ENCODE results near the gene APLF.
A peak's percentile ranks its signal among the peaks of the same experiment; 100 is the strongest.
"Not testable (repeated sequence)": the region's sequence is repeated elsewhere in the genome, so short reads cannot be mapped to it uniquely, and the experiment has no call there.

APLF gene

DNA sequence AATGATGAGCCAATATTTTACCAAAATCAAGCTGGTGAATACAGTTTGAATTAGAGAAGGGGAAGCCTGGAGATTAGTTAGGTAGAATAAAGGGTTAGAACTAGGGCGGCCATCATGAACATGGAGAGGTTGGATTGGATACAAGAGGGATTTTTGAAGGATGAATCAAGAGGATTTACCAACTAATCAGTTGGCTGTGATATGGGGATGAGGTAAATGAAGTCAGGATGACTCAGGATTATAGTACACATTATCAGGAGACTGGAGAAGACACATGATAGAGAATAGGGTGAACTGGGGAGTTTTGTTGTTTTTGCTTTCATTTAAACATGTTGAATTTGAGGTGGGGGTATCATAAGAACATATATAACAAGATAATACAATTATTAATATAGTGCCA lies 102.2 kb downstream of the APLF start:
- no peak for DNase-seq (ENCODE audit: low read depth in 2 of 2, low spot score in 1 of 2)

DNA sequence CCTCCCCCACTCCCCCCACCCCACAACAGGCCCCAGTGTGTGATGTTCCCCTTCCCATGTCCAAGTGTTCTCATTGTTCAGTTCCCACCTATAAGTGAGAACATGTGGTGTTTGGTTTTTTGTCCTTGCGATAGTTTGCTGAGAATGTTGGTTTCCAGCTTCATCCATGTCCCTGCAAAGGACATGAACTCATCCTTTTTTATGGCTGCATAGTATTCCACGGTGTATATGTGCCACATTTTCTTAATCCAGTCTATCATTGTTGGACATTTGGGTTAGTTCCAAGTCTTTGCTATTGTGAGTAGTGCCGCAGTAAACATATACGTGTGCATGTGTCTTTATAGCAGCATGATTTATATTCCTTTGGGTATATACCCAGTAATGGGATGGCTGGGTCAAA lies 103.0 kb downstream of the APLF start:
- not testable (repeated sequence) for DNase-seq (ENCODE audit: low read depth in 2 of 2, low spot score in 1 of 2)

DNA sequence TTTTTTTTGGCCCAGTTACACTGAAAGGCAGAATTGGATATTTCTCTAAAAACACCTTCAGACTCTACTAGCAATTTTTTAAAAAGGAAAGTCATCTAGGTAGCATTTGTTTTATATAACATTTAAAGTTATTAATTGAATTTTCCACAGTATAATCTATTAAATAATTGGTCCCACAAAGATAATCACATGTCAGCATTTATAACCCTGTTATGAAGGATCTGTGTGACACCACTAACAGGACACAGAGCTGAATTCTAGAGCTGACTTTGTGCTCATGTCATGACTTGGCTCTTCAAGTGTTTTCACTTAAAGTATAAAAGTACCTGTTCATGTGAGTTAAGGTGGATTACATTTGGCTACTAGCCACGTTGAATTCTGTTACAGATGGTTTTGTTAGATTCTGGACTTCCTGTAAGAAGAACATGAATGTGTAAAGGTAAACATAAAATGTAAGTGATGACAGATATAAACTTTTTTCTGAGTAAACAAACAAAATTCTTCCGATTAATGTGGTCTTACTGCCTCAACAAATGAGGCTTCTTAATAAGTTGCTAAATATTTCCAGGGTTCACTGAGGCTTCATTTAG lies 106.9 kb downstream of the APLF start:
- DNase-seq (ENCODE audit: low read depth in 2 of 2, low spot score in 1 of 2): no peak

GRCh38 chr2:68577183-68577582 lies 109.8 kb downstream of the APLF start:
- no peak for DNase-seq (ENCODE audit: low read depth in 2 of 2, low spot score in 1 of 2)

- DNase-seq (ENCODE audit: low read depth in 2 of 2, low spot score in 1 of 2): no peak
These were observed 112.3 kb downstream of the APLF start for GRCh38 chr2:68579689-68580088.

- no peak for DNase-seq (ENCODE audit: low read depth in 2 of 2, low spot score in 1 of 2)
These were observed 121.2 kb downstream of the APLF start for GRCh38 chr2:68588589-68588988.

- no peak for DNase-seq (ENCODE audit: low read depth in 2 of 2, low spot score in 1 of 2)
These were observed 122.6 kb downstream of the APLF start for GRCh38 chr2:68589963-68590362.

DNA sequence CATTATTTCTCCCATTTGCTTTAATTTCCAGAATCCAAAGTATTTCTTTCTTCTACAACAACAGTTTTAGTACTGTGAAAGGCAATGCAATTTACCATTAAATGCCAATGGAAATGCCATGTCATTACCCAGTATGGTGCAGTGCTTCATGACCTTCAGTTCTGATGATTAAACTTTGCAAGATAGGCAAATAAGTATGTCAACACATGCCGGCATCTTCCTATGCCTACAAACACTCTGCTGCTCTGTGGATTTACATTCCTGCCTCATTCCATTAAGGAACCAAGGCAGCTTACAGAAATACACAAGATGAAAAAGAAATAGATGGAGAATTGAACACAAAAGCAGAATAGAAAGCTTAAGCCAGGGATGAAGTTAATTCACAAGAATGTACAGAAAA lies 123.3 kb downstream of the APLF start:
- DNase-seq (ENCODE audit: low read depth in 2 of 2, low spot score in 1 of 2): no peak

GRCh38 chr2:68591225-68591624 lies 123.8 kb downstream of the APLF start:
- DNase-seq (ENCODE audit: low read depth in 2 of 2, low spot score in 1 of 2): no peak

GRCh38 chr2:68594041-68594440 lies 126.7 kb downstream of the APLF start:
- no peak for DNase-seq (ENCODE audit: low read depth in 2 of 2, low spot score in 1 of 2)

GRCh38 chr2:68594674-68595492 lies 127.5 kb downstream of the APLF start:
- peak in 1 of 2 donors; percentile 2 for DNase-seq (ENCODE audit: low read depth in 2 of 2, low spot score in 1 of 2)

DNA sequence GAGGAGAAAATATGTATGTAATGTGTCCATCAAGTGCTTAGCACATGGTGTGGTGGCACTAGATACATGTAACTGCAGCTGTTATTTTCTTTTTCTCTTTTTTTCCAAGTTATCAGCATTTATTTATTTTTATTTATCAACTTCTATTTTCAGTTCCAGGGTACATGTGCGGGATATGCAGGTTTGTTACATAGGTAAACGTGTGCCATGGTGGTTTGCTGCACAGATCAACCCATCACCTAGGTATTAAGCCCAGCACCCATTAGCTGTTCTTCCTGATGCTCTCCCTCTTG lies 128.1 kb downstream of the APLF start:
- not testable (repeated sequence) for DNase-seq (ENCODE audit: low read depth in 2 of 2, low spot score in 1 of 2)

DNA sequence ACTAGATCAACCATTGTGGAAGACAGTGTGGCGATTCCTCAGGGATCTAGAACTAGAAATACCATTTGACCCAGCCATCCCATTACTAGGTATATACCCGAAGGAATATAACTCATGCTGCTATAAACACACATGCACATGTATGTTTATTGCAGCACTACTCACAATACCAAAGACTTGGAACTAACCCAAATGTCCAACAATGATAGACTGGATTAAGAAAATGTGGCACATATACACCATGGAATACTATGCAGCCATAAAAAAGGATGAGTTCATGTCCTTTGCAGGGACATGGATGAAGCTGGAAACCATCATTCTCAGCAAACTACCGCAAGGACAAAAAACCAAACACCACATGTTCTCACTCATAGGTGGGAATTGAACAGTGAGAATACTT lies 133.1 kb downstream of the APLF start:
- DNase-seq (ENCODE audit: low read depth in 2 of 2, low spot score in 1 of 2): not testable (repeated sequence)

DNA sequence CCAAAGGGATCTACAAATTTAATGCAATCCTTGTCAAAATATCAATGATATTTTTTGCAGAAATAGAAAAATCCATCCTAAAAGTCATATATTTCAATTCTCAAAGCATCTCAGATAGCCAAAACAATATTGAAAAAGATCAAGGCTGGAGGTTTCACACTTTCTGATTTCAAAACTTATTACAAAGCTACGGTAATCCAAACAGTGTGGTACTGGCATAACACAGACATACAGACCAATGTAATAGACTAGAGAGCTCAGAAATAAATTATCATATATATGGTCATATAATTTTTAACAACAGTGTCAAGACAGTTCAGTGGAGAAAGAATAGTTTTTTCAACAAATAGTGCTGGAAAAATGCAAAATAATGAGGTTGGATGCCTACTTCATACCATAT lies 135.7 kb downstream of the APLF start:
- no peak for DNase-seq (ENCODE audit: low read depth in 2 of 2, low spot score in 1 of 2)

DNA sequence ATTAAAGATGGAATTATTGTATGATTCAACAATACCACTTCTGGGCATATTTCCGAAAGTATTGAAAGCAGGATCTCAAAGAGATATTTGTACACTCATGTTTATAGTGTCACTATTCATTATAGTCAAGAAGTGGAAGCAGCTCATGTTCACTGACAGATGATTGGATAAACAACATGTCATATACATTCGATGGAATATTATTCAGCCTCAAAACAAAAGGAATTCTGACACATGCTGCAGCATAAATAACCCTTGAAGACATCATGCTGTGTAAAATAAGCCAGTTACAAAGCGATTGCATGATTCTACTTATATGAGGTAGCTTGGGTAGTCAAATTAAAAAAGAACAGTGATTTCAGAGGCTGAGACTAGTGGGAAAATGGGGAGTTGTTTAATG lies 136.7 kb downstream of the APLF start:
- DNase-seq (ENCODE audit: low read depth in 2 of 2, low spot score in 1 of 2): no peak

DNA sequence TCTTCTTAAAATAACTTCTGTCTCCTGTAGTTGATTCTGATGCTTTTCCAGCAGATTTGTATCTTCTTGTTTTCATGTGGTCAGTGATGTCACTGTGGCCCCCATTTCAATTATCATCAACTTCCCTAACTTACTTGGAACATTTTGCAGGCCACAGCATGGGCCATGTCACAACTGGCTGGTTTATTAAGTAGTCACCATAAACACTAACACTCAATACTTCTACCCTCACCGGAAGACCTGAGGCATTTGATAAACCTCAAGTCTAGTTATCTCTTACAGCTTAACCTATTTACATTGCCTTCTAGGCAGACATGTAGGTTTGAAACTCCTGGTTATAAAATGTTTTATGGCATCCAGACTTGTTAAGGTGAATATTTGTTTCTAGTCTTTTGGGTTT lies 138.6 kb downstream of the APLF start:
- DNase-seq (ENCODE audit: low read depth in 2 of 2, low spot score in 1 of 2): no peak

GRCh38 chr2:68606759-68607158 lies 139.4 kb downstream of the APLF start:
- DNase-seq (ENCODE audit: low read depth in 2 of 2, low spot score in 1 of 2): no peak

- no peak for DNase-seq (ENCODE audit: low read depth in 2 of 2, low spot score in 1 of 2)
These were observed 140.5 kb downstream of the APLF start for GRCh38 chr2:68607837-68608236.

DNA sequence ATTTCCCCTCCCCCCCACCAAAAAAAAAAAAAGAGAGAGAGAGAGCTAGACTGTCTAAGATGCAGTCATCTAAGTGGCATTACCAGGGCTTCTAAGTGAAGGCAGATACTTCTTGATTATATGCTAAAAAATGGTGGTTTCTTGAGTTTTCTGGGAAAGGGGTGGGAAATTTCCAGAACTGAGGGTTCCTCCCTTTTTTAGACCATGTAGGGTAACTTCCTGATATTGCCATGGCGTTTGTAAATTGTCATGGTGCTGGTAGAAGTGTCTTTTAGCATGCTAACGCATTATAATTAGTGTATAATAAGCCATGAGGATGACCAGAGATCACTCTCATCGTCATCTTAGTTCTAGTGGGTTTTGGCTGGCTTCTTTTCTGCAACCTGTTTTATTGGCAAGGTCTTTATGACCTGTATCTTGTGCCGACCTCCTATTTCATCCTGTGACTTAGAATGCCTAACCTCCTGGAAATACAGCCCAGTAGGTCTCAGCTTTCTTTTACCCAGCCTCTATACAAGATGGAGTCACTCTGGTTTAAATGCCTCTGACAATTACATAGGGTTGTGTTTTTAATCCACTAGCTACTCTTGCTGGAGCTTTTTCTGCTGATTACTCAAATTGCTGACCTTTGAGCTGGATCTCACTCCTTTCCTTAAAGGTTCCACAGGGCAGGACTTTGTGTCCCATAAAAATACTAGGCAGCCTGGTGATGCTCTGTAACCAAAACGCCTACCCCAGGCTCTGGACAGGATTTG lies 145.6 kb downstream of the APLF start:
- DNase-seq (ENCODE audit: low read depth in 2 of 2, low spot score in 1 of 2): no peak

- DNase-seq (ENCODE audit: low read depth in 2 of 2, low spot score in 1 of 2): no peak
These were observed 153.4 kb downstream of the APLF start for GRCh38 chr2:68620772-68621171.

DNA sequence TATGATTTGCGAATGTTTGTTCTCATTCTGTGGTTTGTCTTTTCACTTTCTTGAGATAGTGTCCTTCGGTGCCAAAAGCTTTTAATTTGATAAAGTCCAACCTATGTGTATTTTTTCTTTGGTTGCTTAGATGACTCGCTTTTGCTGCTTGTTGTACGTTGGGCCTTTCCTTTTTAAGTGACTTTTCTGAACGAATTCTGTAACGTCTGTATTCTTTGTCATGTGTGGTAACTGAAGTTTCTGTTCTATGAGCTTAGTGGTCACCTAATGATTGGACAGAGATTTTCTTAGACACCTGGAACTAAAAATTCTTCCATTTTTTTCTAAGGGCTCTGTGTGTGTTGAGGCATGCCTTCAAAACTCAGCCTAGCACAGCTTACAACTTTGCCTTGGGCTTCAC lies 156.4 kb downstream of the APLF start:
- DNase-seq (ENCODE audit: low read depth in 2 of 2, low spot score in 1 of 2): no peak

DNA sequence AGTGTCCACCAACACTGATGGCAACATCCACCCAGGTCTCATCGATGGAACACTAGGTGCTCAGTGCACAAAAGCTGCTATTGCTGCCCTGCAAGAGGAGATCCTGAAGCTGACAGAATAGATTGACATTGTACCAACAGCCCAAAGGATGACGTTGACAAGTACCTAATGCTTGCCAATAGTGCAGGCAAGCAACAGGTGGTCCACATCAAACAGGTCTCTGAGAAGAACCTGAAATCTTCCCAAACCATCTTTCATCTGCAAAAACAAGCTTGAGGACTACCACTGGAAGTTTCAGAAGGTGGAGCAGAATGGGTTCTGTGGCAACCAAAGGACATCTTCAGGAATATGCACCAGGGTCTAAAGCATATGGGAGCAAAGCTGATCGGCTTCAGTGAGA lies 160.2 kb downstream of the APLF start:
- DNase-seq (ENCODE audit: low read depth in 2 of 2, low spot score in 1 of 2): no peak

All from stimulated activated CD8-positive, alpha-beta memory T cell treated with anti-CD3 and anti-CD28 coated beads, Interleukin-4, amount 100 ng/mL, for 4 hours (primary cell).